Chondrocyte (in vitro differentiated cells): Measurements from ENCODE around the gene LIPC. TPM values are rescaled to one million over a fixed set of nuclear protein-coding genes. Genes with fewer than 3 reads are reported as not detected.
A peak's percentile ranks its signal among the peaks of the same experiment; 100 is the strongest.

Experiments
- DNase-seq: peaks from one replicate; pipeline ENCODE4 v3.0.0; 2021; ENCODE audit warnings: mixed read lengths, low spot score
- H3K27ac Mint-ChIP-seq: one replicate; pipeline ENCODE4 v1.8.0; 2021; ENCODE audit warnings: mild to moderate bottlenecking, moderate library complexity, mixed read lengths; ENCODE audit not compliant: unreplicated experiment
- H3K27me3 Mint-ChIP-seq: 2 replicates; pipeline ENCODE4 v1.8.0; 2021; ENCODE audit warnings: low read depth, mixed read lengths
- H3K36me3 Mint-ChIP-seq: 2 replicates; pipeline ENCODE4 v1.8.0; 2021; ENCODE audit warnings: low read depth, mixed read lengths
- H3K4me1 Mint-ChIP-seq: 2 replicates; pipeline ENCODE4 v1.8.0; 2021; ENCODE audit warnings: low read depth, mild to moderate bottlenecking, mixed read lengths
- H3K4me3 Mint-ChIP-seq: one replicate; pipeline ENCODE4 v1.8.0; 2021; ENCODE audit warnings: mild to moderate bottlenecking, moderate library complexity, mixed read lengths; ENCODE audit not compliant: unreplicated experiment
- H3K9me3 Mint-ChIP-seq: 2 replicates; pipeline ENCODE4 v1.8.0; 2021; ENCODE audit warnings: low read depth, mixed read lengths
- total RNA-seq: library from RNA; stranded (reverse); gene quantifications from 3 replicates; pipeline ENCODE4 v1.2.1, GENCODE V29; 2021
- TF ChIP-seq, protein P1 (sequence below): fragments of 200-600 bp; sonication (generic); IDR thresholded peaks from 2 replicates; pipeline ENCODE4 v1.5.0; 2021; ENCODE audit warnings: antibody characterized with exemption, mild to moderate bottlenecking, moderate library complexity

LIPC gene
- total RNA-seq, 1 donor from 2014 or later = not detected

DNA sequence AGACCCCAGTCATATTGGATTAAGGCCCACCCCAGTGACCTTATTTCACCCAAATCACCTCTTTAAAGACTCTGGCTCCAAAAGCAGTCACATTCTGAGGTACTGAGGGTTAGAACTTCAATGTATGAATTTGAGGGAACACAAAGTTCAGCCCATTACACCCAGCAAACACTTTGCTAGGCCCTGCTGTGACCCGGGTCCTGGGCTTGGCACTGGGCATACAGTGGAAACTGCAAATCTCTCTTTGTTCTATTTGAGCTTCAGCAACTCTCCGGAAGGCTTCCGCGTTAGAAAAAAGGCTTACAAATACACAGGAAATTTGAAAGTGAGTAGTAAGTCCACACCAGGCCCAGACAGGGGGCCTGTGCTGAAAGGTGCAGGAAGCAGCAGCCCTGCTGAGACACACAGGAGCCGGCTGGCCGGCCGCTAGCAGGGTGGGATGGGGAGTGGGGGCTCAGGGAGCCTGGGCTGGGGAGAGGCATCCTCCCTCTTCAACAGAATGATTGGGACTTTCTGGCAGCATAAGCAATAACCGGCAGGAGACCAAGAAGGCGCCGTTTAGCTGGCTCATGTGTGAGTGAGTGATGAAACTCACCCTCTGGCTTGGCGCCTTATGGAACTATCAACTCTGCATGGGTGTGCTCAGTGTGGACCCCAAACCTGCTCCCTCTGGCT, 13.0 kb downstream of the LIPC start:
- Mint-ChIP-seq H3K27ac (no peak overlapping the region), H3K4me3 (no peak overlapping the region), H3K36me3 (no peaks in the 10 kb centered on the region), H3K9me3 (no peaks in the 10 kb centered on the region), H3K27me3 (no peaks in the 10 kb centered on the region), H3K4me1 (peaks cover 33% of the 10 kb centered on the region)
- TF ChIP-seq, protein P1, sequence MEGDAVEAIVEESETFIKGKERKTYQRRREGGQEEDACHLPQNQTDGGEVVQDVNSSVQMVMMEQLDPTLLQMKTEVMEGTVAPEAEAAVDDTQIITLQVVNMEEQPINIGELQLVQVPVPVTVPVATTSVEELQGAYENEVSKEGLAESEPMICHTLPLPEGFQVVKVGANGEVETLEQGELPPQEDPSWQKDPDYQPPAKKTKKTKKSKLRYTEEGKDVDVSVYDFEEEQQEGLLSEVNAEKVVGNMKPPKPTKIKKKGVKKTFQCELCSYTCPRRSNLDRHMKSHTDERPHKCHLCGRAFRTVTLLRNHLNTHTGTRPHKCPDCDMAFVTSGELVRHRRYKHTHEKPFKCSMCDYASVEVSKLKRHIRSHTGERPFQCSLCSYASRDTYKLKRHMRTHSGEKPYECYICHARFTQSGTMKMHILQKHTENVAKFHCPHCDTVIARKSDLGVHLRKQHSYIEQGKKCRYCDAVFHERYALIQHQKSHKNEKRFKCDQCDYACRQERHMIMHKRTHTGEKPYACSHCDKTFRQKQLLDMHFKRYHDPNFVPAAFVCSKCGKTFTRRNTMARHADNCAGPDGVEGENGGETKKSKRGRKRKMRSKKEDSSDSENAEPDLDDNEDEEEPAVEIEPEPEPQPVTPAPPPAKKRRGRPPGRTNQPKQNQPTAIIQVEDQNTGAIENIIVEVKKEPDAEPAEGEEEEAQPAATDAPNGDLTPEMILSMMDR = no peak
- no peak for DNase-seq

DNA sequence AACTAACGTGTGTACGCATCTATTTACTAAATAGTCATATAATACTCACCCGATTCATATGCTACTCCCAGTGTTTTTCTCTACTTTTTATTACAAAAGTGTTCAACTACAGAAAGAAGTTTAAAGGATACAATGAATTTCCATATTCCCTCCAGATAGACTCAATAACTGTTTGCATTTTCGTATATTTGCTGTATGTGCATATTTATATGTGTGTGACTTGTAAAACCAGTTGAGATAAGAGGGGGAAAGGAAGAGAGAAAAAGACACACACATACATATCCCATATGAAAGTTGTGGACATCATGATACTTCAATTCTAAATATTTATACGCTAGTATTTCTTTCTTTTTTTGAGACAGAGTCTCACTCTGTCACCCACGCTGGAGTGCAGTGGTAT, 14.1 kb downstream of the LIPC start:
- Mint-ChIP-seq H3K4me1 (peaks cover 22% of the 10 kb centered on the region), H3K27ac (no peak overlapping the region), H3K9me3 (no peaks in the 10 kb centered on the region), H3K27me3 (no peaks in the 10 kb centered on the region), H3K36me3 (no peaks in the 10 kb centered on the region), H3K4me3 (no peak overlapping the region)
- no peak for DNase-seq
- TF ChIP-seq, protein P1 = no peak

DNA sequence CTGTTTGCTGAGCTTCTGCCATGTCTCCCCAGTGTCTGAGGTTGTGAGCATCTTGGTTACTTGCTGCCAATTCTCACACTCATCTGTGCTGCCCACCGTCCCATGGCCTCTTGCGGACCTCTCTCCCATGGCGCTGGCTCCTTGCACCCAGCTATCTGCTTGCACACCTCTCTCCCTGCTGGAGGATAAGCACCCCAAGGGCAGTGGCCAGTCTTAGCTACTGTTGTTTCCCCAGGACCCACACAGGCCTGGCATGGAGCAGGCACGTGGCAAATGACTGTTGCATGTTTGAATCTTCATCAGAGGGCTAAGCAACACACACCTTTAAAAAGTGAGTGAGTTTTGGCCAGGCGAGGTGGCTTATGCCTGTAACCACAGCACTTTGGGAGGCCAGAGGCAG, 14.7 kb downstream of the LIPC start:
- Mint-ChIP-seq H3K36me3 (no peaks in the 10 kb centered on the region), H3K4me1 (peaks cover 16% of the 10 kb centered on the region), H3K4me3 (no peak overlapping the region), H3K9me3 (no peaks in the 10 kb centered on the region), H3K27ac (no peak overlapping the region), H3K27me3 (no peaks in the 10 kb centered on the region)
- TF ChIP-seq, protein P1 = no peak
- no peak for DNase-seq

DNA sequence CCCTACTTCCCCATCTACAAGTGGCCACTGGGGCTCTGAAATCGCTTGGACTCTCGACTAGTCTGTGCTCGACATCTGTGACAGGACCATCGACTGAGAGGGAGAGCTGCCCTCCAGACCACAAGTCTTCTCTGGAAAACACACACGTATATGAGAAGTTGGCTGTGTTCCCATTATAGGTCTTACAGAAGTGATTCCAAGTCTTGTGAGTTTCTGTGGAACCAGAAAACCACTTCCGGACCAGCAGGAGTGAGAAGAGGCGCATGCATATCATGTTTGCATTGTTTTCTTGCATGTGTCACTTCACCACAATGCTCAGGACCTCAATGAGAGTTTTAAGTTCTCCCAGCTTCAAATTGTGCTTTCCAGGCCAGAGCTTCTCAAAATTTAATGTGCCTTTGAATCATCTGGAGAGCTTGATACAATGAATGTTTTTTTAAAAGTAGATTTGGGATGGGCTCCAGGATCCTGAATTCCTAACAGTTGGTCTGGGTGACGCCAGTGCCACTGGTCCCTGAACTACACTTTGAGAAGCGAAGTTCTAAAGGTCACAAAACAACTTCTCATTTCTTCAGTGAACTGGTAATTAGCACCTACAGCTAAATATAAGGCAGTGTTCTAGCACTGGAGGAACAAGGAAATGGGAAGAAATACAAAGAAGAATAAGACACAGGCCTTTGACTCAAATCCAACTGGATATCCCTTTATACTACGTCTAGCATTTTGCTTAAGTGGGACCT, 15.7 kb downstream of the LIPC start:
- Mint-ChIP-seq H3K27me3 (no peaks in the 10 kb centered on the region), H3K4me1 (peaks cover 7% of the 10 kb centered on the region), H3K27ac (peak overlapping the region; percentile 75), H3K9me3 (no peaks in the 10 kb centered on the region), H3K4me3 (no peak overlapping the region), H3K36me3 (no peaks in the 10 kb centered on the region)
- TF ChIP-seq, protein P1 = no peak
- no peak for DNase-seq

DNA sequence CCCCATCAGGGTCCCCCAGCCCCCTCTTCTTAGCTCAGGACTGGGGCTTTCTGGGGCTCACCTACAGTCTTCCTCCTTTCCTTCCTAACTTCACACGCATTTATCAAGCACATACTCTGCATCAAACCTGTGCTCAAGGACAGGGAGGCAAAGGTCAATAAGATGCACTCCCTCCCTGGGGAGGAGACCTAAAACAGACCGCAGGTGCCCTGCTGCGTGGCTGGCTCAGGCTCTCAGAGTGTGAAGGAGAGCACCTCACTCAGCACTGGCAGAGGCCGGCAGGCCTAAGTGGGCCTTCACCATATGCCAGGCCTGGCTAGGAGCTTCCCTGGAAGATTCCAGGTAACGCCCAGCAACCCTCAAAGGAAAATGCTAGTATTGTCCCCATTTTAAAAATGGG, 16.5 kb downstream of the LIPC start:
- Mint-ChIP-seq H3K9me3 (no peaks in the 10 kb centered on the region), H3K36me3 (no peaks in the 10 kb centered on the region), H3K27me3 (peaks cover 2% of the 10 kb centered on the region), H3K4me3 (no peak overlapping the region), H3K4me1 (peaks cover 7% of the 10 kb centered on the region), H3K27ac (no peak overlapping the region)
- DNase-seq = no peak
- TF ChIP-seq, protein P1 = no peak
